ENCODE measurements around the gene MAK.
"Not testable (repeated sequence)": the region's sequence is repeated elsewhere in the genome, so short reads cannot be mapped to it uniquely, and the experiment has no call there.

The MAK gene

DNA sequence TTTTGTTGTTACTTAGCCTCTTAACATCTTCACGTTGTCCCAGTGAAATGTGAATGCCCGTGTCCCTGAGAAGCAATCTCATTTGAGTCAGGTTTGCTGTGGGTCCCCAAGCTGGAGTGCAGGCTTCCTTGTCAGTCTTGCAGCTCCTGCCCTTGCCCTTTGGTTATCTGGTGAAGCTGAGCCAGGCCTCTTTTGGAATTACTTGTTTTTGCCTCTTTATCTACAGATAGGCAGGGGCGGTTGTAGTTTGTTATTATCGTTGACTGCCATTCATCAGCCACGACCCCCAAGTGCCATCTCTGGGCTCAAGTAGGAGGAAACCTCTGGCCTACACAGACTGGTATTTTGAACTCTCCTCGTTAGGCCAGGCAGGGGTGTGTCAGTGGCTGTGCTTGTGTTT is 113.3 kb downstream of the MAK start:
- no peak for DNase-seq (ENCODE audit: low read depth, low spot score)

DNA sequence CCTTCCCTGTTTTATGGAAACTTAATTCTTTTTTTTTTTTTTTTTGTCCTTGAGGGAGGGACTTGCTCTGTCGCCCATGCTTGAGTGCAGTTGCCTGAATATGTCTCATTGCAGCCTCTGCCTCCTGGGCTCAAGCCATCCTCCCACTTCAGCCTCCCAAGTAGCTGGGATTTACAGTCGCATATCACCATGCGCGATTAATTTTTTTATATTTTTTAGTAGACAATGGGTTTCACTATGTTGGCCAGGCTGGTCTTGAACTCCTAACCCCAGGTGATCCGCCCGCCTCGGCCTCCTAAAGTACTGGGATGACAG is 114.8 kb downstream of the MAK start:
- no peak for DNase-seq (ENCODE audit: low read depth, low spot score)

DNA sequence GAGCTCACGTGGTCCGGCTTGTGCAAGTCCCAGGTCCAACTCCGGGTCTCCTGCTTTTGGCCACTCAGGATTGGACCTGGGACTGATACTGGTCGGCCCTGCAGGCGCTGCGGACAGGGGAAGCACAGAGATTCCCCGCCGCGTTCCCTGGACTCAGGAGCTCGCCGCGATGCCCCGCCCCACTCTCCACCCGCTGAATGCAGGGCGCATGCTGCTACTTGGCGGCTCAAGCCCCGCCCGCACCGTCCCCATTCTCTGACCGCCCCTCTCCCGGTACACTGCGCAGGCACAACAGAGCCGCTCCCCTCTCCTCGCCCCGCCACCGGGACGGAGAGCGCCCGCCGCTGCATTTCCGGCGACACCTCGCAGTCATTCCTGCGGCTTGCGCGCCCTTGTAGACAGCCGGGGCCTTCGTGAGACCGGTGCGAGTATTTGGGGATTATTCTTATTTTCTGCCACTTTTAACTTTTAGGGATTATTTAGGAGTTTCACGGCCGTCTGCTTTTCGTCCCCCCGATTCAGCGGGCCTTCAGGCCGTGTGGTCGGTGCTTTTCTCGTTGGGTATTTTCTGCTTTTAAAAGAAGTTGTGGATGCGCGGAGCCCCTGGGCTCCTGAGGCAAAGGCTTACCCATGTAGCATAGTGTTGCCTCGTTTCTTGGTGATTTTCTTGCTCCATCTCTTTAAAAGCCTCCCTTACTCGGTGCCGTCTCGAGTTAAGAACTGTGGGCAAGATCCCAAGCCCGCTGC is 115.3 kb downstream of the MAK start, which contains the start of gene TMEM14C:
Gene TMEM14C (plus strand): TSS at position 251 of the 747 bp plus-strand sequence. CDS start 1,544 bp downstream, outside the sequence.
- DNase-seq (ENCODE audit: low read depth, low spot score), result peak; percentile 94

- DNase-seq (ENCODE audit: low read depth, low spot score), result no peak
Observed at GRCh38 chr6:10722570-10722819, 115.8 kb downstream of the MAK start.

GRCh38 chr6:10721850-10722569 is 116.3 kb downstream of the MAK start:
- DNase-seq (ENCODE audit: low read depth, low spot score), result no peak

DNA sequence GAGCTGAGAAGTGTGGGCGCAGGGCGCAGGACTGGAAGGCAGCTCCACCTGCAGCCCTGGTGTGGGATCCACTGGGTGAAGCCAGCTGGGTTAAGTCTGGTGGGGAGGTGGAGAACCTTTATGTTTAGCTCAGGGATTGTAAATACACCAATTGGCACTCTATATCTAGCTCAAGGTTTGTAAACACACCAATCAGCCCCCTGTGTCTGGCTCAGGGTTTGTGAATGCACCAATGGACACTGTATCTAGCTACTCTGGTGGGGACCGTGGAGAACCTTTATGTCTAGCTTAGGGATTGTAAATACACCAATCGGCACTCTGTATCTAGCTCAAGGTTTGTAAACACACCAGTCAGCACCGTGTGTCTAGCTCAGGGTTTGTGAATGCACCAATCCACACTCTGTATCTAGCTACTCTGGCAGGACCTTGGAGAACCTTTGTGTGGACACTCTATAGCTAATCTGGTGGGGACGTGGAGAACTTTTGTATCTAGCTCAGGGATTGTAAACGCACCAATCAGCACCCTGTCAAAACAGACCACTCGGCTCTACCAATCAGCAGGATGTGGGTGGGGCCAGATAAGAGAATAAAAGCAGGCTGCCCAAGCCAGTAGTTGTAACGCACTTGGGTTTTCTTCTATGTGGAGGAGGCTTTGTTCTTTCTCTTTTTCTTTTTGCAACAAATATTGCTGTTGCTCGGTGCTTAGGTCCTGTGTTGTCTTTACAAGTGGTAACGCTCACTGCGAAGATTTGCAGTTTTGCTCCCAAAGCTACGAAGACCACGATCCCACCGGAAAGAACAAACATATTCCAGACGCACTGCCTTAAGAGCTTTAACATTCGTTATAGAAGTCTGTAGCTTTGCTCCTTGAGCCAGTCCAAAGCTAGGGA is 117.1 kb downstream of the MAK start:
- DNase-seq (ENCODE audit: low read depth, low spot score), result not testable (repeated sequence)

DNA sequence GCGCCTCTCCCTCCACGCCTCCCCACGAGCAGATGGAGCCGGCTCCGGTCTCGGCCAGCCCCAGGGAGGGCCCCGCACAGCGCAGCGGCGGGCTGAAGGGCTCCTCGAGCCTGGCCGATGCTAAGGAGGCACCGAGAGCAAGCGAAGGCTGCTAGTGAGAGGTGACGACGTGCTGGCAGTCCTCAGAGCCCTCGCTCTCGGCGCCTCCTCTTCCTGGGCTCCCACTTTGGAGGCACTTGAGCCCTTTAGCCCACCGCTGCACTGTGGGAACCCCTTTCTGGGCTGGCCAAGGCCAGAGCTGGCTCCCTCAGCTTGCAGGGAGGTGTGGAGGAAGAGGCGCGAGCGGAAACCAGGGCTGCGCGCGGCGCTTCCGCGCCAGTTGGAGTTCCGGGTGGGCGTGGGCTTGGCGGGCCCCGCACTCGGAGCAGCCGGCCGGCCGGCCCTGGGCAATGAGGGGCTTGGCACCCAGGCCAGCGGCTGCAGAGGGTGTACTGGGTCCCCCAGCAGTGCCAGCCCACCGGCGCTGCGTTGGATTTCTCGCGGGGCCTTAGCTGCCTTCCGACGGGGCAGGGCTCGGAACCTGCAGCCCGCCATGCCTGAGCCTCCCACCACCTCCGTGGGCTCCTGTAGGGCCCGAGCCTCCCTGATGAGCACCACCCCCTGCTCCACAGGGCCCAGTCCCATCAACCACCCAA is 117.9 kb downstream of the MAK start:
- no peak for DNase-seq (ENCODE audit: low read depth, low spot score)

DNA sequence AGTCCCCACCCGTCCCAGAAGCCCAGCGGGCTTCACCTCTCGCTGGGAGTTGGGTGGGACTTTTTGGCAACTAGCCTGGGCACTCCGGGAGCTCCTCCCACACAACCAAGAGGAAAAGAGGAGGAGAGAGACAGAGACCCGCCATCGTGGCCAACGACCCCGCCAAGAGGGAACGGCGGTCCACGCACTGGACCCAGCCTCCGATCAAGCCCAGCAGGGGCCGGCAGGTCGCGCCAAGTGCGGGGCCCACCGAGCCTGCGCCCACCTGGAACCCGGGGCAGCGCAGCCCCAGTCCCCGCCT is 118.4 kb downstream of the MAK start:
- no peak for DNase-seq (ENCODE audit: low read depth, low spot score)

GRCh38 chr6:10719296-10719963 is 118.9 kb downstream of the MAK start:
- no peak for DNase-seq (ENCODE audit: low read depth, low spot score)

- no peak for DNase-seq (ENCODE audit: low read depth, low spot score)
Observed at GRCh38 chr6:10713962-10714361, 124.4 kb downstream of the MAK start.

Measured in smooth muscle cell of the brain vasculature (primary cell).